Activated CD8-positive, alpha-beta T cell treated with anti-CD3 and anti-CD28 coated beads for 36 hours (primary cell): ENCODE results near the gene COPE. TPM values are rescaled to one million over a fixed set of nuclear protein-coding genes. Genes with fewer than 3 reads are reported as not detected.
"Not testable (repeated sequence)": the region's sequence is repeated elsewhere in the genome, so short reads cannot be mapped to it uniquely, and the experiment has no call there.

ENCODE experiments used
- ATAC-seq: fragments of 200-7000 bp; cut with Tn5 transposase; one replicate; pipeline ENCODE4 v1.10.0; 2021; ENCODE audit warnings: mild to moderate bottlenecking, moderate library complexity
- CTCF ChIA-PET: fragments of 350-600 bp; sonication (Branson Sonifier 250); formaldehyde crosslinking; loops from one replicate; lab custom pipeline; 2021; ENCODE audit warnings: antibody characterized with exemption; lab: Charles Lee
- POLR2A ChIA-PET: fragments of 350-600 bp; sonication (Branson Sonifier 250); formaldehyde crosslinking; loops from one replicate; lab custom pipeline; 2021; ENCODE audit warnings: antibody characterized with exemption; lab: Charles Lee
- DNase-seq: peaks from one replicate; pipeline ENCODE4 v3.0.0-alpha.2; 2020
- H3K27ac Mint-ChIP-seq: one replicate; pipeline ENCODE4 v1.8.0; 2021; ENCODE audit warnings: mild to moderate bottlenecking, mixed read lengths
- H3K27me3 Mint-ChIP-seq: one replicate; pipeline ENCODE4 v1.8.0; 2021; ENCODE audit warnings: mixed read lengths
- H3K36me3 Mint-ChIP-seq: one replicate; pipeline ENCODE4 v1.8.0; 2021; ENCODE audit warnings: low read depth, mixed read lengths
- H3K4me1 Mint-ChIP-seq: one replicate; pipeline ENCODE4 v1.8.0; 2021; ENCODE audit warnings: low read depth, mixed read lengths
- H3K4me3 Mint-ChIP-seq: one replicate; pipeline ENCODE4 v1.8.0; 2021; ENCODE audit warnings: mild to moderate bottlenecking, moderate library complexity, mixed read lengths
- H3K9me3 Mint-ChIP-seq: one replicate; pipeline ENCODE4 v1.8.0; 2021; ENCODE audit warnings: mixed read lengths
- CTCF ChIP-seq: fragments of 200-600 bp; IDR thresholded peaks from one replicate; pipeline ENCODE4 v1.8.0; 2022; ENCODE audit warnings: antibody characterized with exemption, mild to moderate bottlenecking
- intact Hi-C: fragments of 100-400 bp; cut with micrococcal nuclease; formaldehyde crosslinking; loops from one replicate; pipeline ENCODE4 v1.10.0; 2022
- total RNA-seq, 2 experiments: library from RNA; stranded (reverse); gene quantifications; one replicate each; pipeline ENCODE4 v1.2.3, GENCODE V29; 2021

COPE gene
- total RNA-seq, 2 experiments from 2014 or later, result 179 to 183 TPM

DNA sequence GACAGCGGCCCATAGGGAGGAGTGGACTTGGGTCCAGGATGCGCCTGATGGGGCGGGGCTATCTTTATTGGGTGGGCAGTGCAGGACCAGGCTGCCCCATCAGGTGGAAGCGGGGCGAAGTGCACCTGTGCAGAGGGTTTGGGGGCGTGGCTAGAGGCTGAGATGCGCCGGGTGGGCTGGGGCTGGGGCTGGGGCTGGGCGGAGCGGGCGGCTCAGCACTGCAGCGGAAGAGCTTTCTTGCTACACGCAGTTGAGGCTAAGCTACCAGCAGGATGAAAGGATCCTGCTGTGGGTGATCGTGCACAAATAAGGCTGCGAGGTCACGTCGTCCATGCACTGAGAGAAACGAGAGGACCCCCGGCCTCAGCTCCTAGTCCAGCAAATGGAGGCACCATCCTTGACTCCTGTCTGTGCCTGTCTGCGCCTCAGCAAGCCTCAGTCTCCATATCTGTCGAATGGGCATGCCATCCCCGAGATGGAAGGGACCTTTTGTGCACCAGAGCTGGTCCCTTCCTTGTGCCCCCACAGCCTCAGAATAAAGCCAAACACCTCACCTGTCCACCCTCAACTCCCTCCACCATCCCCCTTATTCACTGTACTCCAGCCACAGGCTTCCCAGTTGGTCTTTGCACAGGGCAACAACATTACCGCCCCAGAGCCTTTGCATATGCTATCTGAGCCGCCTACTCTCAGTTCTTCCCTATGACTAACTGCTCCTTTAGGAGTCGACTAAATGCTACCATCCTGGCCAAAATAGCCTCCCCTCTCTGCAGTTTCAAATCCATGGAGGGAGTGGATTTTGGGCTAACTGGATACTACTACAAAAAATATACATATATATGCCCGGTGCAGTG, 42.8 kb upstream of the COPE start:
- no peak for TF ChIP-seq CTCF
- intact Hi-C loops, result no loop called here
- peak; percentile 35 for DNase-seq
- Mint-ChIP-seq H3K4me1 (peaks cover 6% of the 10 kb centered on the region), H3K27ac (no peak overlapping the region), H3K4me3 (no peak overlapping the region), H3K9me3 (no peaks in the 10 kb centered on the region), H3K36me3 (no peaks in the 10 kb centered on the region), H3K27me3 (peaks cover 11% of the 10 kb centered on the region)
- POLR2A ChIA-PET, result interaction anchor here (0.5 kb wide), 1 partner anchor 135 kb away, joined by 3 read pairs; no protein-coding TSS in a partner anchor
- ATAC-seq, result peak; percentile 45
- CTCF ChIA-PET, result interaction anchor here (0.7 kb wide), 1 partner anchor 154 kb away, joined by 3 read pairs; no protein-coding TSS in a partner anchor

- intact Hi-C loops, result no loop called here
- no peaks in the 10 kb centered on the region for H3K9me3 Mint-ChIP-seq
- H3K4me1 Mint-ChIP-seq, result peaks cover 6% of the 10 kb centered on the region
- ChIA-PET CTCF (no interaction called here), POLR2A (no interaction called here)
- peaks cover 8% of the 10 kb centered on the region for H3K27me3 Mint-ChIP-seq
- H3K27ac Mint-ChIP-seq, result no peak overlapping the region
- DNase-seq (no peak), ATAC-seq (no peak)
- no peak overlapping the region for H3K4me3 Mint-ChIP-seq
- TF ChIP-seq CTCF, result no peak
- H3K36me3 Mint-ChIP-seq, result no peaks in the 10 kb centered on the region
Measured at GRCh38 chr19:18960370-18960769, 41.2 kb upstream of the COPE start.

- no peak for ATAC-seq
- DNase-seq, result no peak
- Mint-ChIP-seq H3K27me3 (no peaks in the 10 kb centered on the region), H3K27ac (no peak overlapping the region), H3K36me3 (no peaks in the 10 kb centered on the region), H3K4me1 (no peaks in the 10 kb centered on the region), H3K4me3 (no peak overlapping the region), H3K9me3 (peaks cover 3% of the 10 kb centered on the region)
- CTCF ChIA-PET, result no interaction called here
- POLR2A ChIA-PET, result interaction anchor here (0.6 kb wide), 1 partner anchor 37 kb away, joined by 3 read pairs; no protein-coding TSS in a partner anchor
- intact Hi-C loops, result no loop called here
- no peak for TF ChIP-seq CTCF
Measured at GRCh38 chr19:18955042-18955441, 35.9 kb upstream of the COPE start.

GRCh38 chr19:18954094-18954493, 34.9 kb upstream of the COPE start:
- ATAC-seq (no peak), DNase-seq (no peak)
- intact Hi-C loops, result no loop called here
- ChIA-PET CTCF (no interaction called here), POLR2A (no interaction called here)
- Mint-ChIP-seq H3K27me3 (no peaks in the 10 kb centered on the region), H3K36me3 (no peaks in the 10 kb centered on the region), H3K9me3 (peaks cover 3% of the 10 kb centered on the region), H3K4me3 (no peak overlapping the region), H3K27ac (no peak overlapping the region), H3K4me1 (no peaks in the 10 kb centered on the region)
- TF ChIP-seq CTCF, result no peak

- intact Hi-C loops, H3K9me3 Mint-ChIP-seq, H3K27me3 Mint-ChIP-seq, H3K4me1 Mint-ChIP-seq, CTCF ChIA-PET, H3K27ac Mint-ChIP-seq, ATAC-seq, H3K4me3 Mint-ChIP-seq, POLR2A ChIA-PET, DNase-seq, H3K36me3 Mint-ChIP-seq: not testable (repeated sequence)
Measured at GRCh38 chr19:18952364-18953003, 33.3 kb upstream of the COPE start.
